ENCODE data around the gene REXO1.

DNA sequence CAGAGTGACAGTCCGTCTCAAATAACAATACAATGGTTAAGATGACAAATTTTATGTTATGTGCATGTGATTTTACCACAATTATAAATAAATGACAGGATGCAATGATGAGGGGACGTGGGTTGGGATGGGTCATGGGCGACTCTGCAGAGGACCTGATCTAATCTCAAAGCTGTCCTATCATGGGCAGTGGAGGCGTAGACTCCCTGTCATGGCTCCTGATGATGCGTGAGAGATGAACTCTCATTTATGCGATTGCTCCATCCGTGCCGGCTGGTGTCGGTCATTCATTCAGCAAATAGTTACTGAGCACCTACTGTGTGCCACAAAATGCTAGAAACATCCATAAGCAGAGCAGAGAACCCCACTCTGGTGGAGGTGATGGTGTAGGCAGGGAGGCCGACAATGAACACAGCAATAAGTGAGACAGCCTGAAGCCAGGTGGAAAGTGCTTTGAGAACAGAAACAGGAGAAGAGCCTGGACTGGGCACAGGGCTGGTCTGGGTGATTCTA is 1.7 kb upstream of the REXO1 start:
- TF ChIP-seq POLR2A (IDR thresholded peaks at IDR 0.05; ENCODE audit: low read length): no peak
- TF ChIP-seq GATA1 (IDR thresholded peaks at IDR 0.05; ENCODE audit: low read depth, low read length): no peak

Measured in erythroblast (primary cell).